NCI-H2107 treated with DMSO at 0.1 percent for 48 hours (cell line): ENCODE measurements around the gene ERRFI1.
"Not testable (repeated sequence)": the region's sequence is repeated elsewhere in the genome, so short reads cannot be mapped to it uniquely, and the experiment has no call there.

Source experiments
- DNase-seq: peaks from one replicate; lab custom pipeline; 2025; ENCODE audit not compliant: unreplicated experiment; lab: John Stamatoyannopoulos, UW

Gene ERRFI1

GRCh38 chr1:8026153-8026975, at the start of gene ERRFI1:
ERRFI1 (minus strand) TSS chr1:8026309; CDS start chr1:8015619, 10,690 bp downstream.
- no peak for DNase-seq

- DNase-seq: no peak
Observed at GRCh38 chr1:8075511-8076051, 49.5 kb upstream of the ERRFI1 start.

GRCh38 chr1:8073112-8073855, 47.2 kb upstream of the ERRFI1 start:
- no peak for DNase-seq

GRCh38 chr1:8070381-8070811, 44.3 kb upstream of the ERRFI1 start:
- DNase-seq: no peak

GRCh38 chr1:8069614-8070320, 43.7 kb upstream of the ERRFI1 start:
- not testable (repeated sequence) for DNase-seq

GRCh38 chr1:8065369-8065768, 39.3 kb upstream of the ERRFI1 start:
- no peak for DNase-seq

GRCh38 chr1:8063298-8064036, 37.4 kb upstream of the ERRFI1 start:
- DNase-seq: no peak

- no peak for DNase-seq
Observed at GRCh38 chr1:8062861-8063260, 36.8 kb upstream of the ERRFI1 start.

GRCh38 chr1:8061673-8062386, 35.7 kb upstream of the ERRFI1 start:
- no peak for DNase-seq

- DNase-seq: no peak
Observed at GRCh38 chr1:8061210-8061609, 35.1 kb upstream of the ERRFI1 start.

- no peak for DNase-seq
Observed at GRCh38 chr1:8059161-8059622, 33.1 kb upstream of the ERRFI1 start.

GRCh38 chr1:8057779-8058178, 31.7 kb upstream of the ERRFI1 start:
- DNase-seq: not testable (repeated sequence)

- DNase-seq: no peak
Observed at GRCh38 chr1:8055973-8056372, 29.9 kb upstream of the ERRFI1 start.

GRCh38 chr1:8053878-8054567, 27.9 kb upstream of the ERRFI1 start:
- no peak for DNase-seq

- DNase-seq: no peak
Observed at GRCh38 chr1:8051650-8052049, 25.5 kb upstream of the ERRFI1 start.

- not testable (repeated sequence) for DNase-seq
Observed at GRCh38 chr1:8049229-8049628, 23.1 kb upstream of the ERRFI1 start.

- no peak for DNase-seq
Observed at GRCh38 chr1:8047686-8048445, 21.8 kb upstream of the ERRFI1 start.

- DNase-seq: no peak
Observed at GRCh38 chr1:8047112-8047511, 21.0 kb upstream of the ERRFI1 start.

- DNase-seq: no peak
Observed at GRCh38 chr1:8046391-8046790, 20.3 kb upstream of the ERRFI1 start.
